ENCODE measurements around the gene TMEM202. TPM values are rescaled to one million over a fixed set of nuclear protein-coding genes. Genes with fewer than 3 reads are reported as not detected.

Gene TMEM202
- total and polyA plus RNA-seq, 2 experiments from 2014 or later, result not detected

GRCh38 chr15:72423256-72423655 lies 25.2 kb downstream of the TMEM202 start:
- Histone ChIP-seq H4K20me1 (replicated peaks; ENCODE audit: insufficient read depth) (no peaks in the 10 kb centered on the region), H3K9me2 (ENCODE audit: insufficient read depth) (no peaks in the 10 kb centered on the region), H3K27me3 (ENCODE audit: insufficient read depth) (no peaks in the 10 kb centered on the region), H2AFZ (no peak overlapping the region), H3K27ac (ENCODE audit: low read depth) (no peak overlapping the region), H3K4me2 (no peak overlapping the region), H3K4me3 (no peak overlapping the region), H3K4me1 (ENCODE audit: insufficient read depth) (no peaks in the 10 kb centered on the region), H3K36me3 (ENCODE audit: insufficient read depth) (no peaks in the 10 kb centered on the region), H3K79me2 (replicated peaks; ENCODE audit: insufficient read depth) (no peaks in the 10 kb centered on the region), H3F3A (replicated peaks; ENCODE audit: low read depth) (no peaks in the 10 kb centered on the region)
- no peaks in the 10 kb centered on the region for H3K36me3 Mint-ChIP-seq (ENCODE audit: low read depth)
- DNase-seq (ENCODE audit: low spot score) (no peak), ATAC-seq (no peak)
- no peak for TF ChIP-seq EZH2phosphoT487 (IDR thresholded peaks at IDR 0.05; ENCODE audit: unreplicated experiment)
- no peak for TF ChIP-seq ZNF331 (CRISPR knock-in tag; IDR thresholded peaks at IDR 0.05; ENCODE audit: low read depth)
- no peak for TF ChIP-seq REST (IDR thresholded peaks at IDR 0.05; ENCODE audit: unreplicated experiment)
- TF ChIP-seq POLR2AphosphoS5 (IDR thresholded peaks at IDR 0.05; ENCODE audit: low read depth), result no peak
- no peak overlapping the region for H3K27ac Mint-ChIP-seq
- no peaks in the 10 kb centered on the region for H3K4me1 Mint-ChIP-seq
- peaks cover 4% of the 10 kb centered on the region for H3K27me3 Mint-ChIP-seq (ENCODE audit: insufficient read depth, low read depth, poor library complexity)
- peaks cover 26% of the 10 kb centered on the region; the same call in 2 of the 3 replicates for H3K9me3 Mint-ChIP-seq
- H3K4me3 Mint-ChIP-seq, result no peak overlapping the region

- Histone ChIP-seq H4K20me1 (replicated peaks; ENCODE audit: insufficient read depth) (no peaks in the 10 kb centered on the region), H3K9me2 (ENCODE audit: insufficient read depth) (no peaks in the 10 kb centered on the region), H2AFZ (no peak overlapping the region), H3K4me1 (ENCODE audit: insufficient read depth) (no peaks in the 10 kb centered on the region), H3K27me3 (ENCODE audit: insufficient read depth) (no peaks in the 10 kb centered on the region), H3K79me2 (replicated peaks; ENCODE audit: insufficient read depth) (no peaks in the 10 kb centered on the region), H3K4me3 (no peak overlapping the region), H3K4me2 (no peak overlapping the region), H3K36me3 (ENCODE audit: insufficient read depth) (no peaks in the 10 kb centered on the region), H3F3A (replicated peaks; ENCODE audit: low read depth) (no peaks in the 10 kb centered on the region), H3K27ac (ENCODE audit: low read depth) (no peak overlapping the region)
- Mint-ChIP-seq H3K36me3 (ENCODE audit: low read depth) (no peaks in the 10 kb centered on the region), H3K4me1 (no peaks in the 10 kb centered on the region), H3K9me3 (peaks cover 28% of the 10 kb centered on the region; the same call in 2 of the 3 replicates), H3K27me3 (ENCODE audit: insufficient read depth, low read depth, poor library complexity) (no peaks in the 10 kb centered on the region), H3K27ac (no peak overlapping the region), H3K4me3 (no peak overlapping the region)
- no peak for DNase-seq (ENCODE audit: low spot score)
- no peak for ATAC-seq
- TF ChIP-seq ZNF114 (CRISPR knock-in tag; IDR thresholded peaks at IDR 0.05) (no peak), ETS1 (IDR thresholded peaks at IDR 0.05) (no peak), CTCF (conservative IDR thresholded peaks at IDR 0.05; ENCODE audit: low read depth in 2 of 2) (no peak), POLR2AphosphoS5 (IDR thresholded peaks at IDR 0.05; ENCODE audit: low read depth) (no peak), ZNF331 (CRISPR knock-in tag; IDR thresholded peaks at IDR 0.05; ENCODE audit: low read depth) (no peak), EZH2phosphoT487 (IDR thresholded peaks at IDR 0.05; ENCODE audit: unreplicated experiment) (no peak), CREB1 (CRISPR knock-in tag; IDR thresholded peaks at IDR 0.05; ENCODE audit: low read depth) (no peak)
- TF ChIP-seq, protein P1, sequence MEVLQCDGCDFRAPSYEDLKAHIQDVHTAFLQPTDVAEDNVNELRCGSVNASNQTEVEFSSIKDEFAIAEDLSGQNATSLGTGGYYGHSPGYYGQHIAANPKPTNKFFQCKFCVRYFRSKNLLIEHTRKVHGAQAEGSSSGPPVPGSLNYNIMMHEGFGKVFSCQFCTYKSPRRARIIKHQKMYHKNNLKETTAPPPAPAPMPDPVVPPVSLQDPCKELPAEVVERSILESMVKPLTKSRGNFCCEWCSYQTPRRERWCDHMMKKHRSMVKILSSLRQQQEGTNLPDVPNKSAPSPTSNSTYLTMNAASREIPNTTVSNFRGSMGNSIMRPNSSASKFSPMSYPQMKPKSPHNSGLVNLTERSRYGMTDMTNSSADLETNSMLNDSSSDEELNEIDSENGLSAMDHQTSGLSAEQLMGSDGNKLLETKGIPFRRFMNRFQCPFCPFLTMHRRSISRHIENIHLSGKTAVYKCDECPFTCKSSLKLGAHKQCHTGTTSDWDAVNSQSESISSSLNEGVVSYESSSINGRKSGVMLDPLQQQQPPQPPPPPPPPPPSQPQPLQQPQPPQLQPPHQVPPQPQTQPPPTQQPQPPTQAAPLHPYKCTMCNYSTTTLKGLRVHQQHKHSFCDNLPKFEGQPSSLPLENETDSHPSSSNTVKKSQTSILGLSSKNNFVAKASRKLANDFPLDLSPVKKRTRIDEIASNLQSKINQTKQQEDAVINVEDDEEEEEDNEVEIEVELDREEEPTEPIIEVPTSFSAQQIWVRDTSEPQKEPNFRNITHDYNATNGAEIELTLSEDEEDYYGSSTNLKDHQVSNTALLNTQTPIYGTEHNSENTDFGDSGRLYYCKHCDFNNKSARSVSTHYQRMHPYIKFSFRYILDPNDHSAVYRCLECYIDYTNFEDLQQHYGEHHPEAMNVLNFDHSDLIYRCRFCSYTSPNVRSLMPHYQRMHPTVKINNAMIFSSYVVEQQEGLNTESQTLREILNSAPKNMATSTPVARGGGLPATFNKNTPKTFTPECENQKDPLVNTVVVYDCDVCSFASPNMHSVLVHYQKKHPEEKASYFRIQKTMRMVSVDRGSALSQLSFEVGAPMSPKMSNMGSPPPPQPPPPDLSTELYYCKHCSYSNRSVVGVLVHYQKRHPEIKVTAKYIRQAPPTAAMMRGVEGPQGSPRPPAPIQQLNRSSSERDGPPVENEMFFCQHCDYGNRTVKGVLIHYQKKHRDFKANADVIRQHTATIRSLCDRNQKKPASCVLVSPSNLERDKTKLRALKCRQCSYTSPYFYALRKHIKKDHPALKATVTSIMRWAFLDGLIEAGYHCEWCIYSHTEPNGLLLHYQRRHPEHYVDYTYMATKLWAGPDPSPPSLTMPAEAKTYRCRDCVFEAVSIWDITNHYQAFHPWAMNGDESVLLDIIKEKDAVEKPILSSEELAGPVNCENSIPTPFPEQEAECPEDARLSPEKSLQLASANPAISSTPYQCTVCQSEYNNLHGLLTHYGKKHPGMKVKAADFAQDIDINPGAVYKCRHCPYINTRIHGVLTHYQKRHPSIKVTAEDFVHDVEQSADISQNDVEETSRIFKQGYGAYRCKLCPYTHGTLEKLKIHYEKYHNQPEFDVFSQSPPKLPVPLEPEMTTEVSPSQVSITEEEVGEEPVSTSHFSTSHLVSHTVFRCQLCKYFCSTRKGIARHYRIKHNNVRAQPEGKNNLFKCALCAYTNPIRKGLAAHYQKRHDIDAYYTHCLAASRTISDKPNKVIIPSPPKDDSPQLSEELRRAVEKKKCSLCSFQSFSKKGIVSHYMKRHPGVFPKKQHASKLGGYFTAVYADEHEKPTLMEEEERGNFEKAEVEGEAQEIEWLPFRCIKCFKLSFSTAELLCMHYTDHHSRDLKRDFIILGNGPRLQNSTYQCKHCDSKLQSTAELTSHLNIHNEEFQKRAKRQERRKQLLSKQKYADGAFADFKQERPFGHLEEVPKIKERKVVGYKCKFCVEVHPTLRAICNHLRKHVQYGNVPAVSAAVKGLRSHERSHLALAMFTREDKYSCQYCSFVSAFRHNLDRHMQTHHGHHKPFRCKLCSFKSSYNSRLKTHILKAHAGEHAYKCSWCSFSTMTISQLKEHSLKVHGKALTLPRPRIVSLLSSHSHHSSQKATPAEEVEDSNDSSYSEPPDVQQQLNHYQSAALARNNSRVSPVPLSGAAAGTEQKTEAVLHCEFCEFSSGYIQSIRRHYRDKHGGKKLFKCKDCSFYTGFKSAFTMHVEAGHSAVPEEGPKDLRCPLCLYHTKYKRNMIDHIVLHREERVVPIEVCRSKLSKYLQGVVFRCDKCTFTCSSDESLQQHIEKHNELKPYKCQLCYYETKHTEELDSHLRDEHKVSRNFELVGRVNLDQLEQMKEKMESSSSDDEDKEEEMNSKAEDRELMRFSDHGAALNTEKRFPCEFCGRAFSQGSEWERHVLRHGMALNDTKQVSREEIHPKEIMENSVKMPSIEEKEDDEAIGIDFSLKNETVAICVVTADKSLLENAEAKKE (CRISPR knock-in tag; IDR thresholded peaks at IDR 0.05), result no peak
Observed at GRCh38 chr15:72426753-72427152, 28.6 kb downstream of the TMEM202 start.
